H1 (cell line): ENCODE measurements around the gene ADCY6. TPM values are rescaled to one million over a fixed set of nuclear protein-coding genes. Genes with fewer than 3 reads are reported as not detected.

ENCODE experiments used
- polyA plus RNA-seq, 7 experiments: library from polyadenylated mRNA; depleted of rRNA in 3 of 7; stranded (reverse) in 5 of 7; unstranded in 2 of 7; fragments of >200 nt in 5 of 7; fragments of 200-250 nt in 2 of 7; gene quantifications; 1 replicate in 5 of 7; 2 replicates in 1 of 7; 4 replicates in 1 of 7; pipeline versions ENCODE4 v1.2.1 to v1.2.3, GENCODE V29; 2011 to 2013; ENCODE audit warnings: missing spikeins in 2 of 7, mixed read lengths in 2 of 7
- total RNA-seq: library from RNA; stranded (reverse); fragmentation: NEBNext Ultra II Directional; extraction: Animal tissue kit (Norgen Biotek cat#: 25700); gene quantifications from 2 replicates; pipeline ENCODE4 v1.2.1, GENCODE V29; 2021
- TF ChIP-seq, protein P1 (sequence below): fragments of 300-600 bp; sonication (generic); IDR thresholded peaks from 2 replicates; pipeline ENCODE4 v1.7.1; 2012; ENCODE audit warnings: low read length, moderate library complexity, mild to moderate bottlenecking, inconsistent platforms; ENCODE audit not compliant: insufficient replicate concordance

The ADCY6 gene
- total and polyA plus RNA-seq, 2 of the 8 experiments (the other 6 are each of a cell fraction or from before 2014, with no cell fraction given), result 11.7 to 17.5 TPM

DNA sequence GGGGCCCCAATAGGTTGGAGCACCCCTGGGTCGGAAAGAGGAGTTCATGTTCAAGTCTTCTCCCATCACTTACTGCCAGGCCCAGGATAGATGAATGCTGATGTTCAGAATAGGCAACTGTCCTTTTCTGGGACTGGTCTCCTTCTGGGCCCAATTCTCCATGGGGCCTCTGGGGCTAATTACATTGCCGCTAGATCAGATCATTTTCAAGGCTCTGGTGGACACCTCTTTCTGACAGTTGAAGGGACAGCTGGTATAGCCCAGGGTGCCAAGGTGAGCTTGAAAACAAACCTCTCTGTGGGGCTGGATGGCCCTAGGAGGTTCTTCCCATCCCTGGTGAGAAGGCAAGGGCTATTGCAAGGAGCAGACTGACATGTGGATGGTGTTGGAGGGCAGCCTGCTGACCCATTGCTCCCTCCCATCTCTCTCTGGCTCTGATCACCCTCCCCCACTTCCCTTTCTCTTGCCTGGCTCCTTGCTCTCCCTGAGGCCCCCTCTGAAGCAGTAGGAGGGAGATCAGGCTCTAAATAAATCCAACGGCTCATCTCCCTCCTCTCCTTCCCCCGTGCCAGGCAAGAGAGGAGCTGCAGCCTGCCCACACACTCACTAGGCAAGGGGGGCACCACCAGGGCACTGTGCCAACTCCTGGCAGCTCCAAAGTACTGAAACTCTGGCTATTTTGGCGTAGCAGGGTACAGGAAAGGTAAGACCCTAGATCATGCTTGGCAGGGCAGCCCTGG is 31.3 kb upstream of the ADCY6 start (continued):
- TF ChIP-seq, protein P1, sequence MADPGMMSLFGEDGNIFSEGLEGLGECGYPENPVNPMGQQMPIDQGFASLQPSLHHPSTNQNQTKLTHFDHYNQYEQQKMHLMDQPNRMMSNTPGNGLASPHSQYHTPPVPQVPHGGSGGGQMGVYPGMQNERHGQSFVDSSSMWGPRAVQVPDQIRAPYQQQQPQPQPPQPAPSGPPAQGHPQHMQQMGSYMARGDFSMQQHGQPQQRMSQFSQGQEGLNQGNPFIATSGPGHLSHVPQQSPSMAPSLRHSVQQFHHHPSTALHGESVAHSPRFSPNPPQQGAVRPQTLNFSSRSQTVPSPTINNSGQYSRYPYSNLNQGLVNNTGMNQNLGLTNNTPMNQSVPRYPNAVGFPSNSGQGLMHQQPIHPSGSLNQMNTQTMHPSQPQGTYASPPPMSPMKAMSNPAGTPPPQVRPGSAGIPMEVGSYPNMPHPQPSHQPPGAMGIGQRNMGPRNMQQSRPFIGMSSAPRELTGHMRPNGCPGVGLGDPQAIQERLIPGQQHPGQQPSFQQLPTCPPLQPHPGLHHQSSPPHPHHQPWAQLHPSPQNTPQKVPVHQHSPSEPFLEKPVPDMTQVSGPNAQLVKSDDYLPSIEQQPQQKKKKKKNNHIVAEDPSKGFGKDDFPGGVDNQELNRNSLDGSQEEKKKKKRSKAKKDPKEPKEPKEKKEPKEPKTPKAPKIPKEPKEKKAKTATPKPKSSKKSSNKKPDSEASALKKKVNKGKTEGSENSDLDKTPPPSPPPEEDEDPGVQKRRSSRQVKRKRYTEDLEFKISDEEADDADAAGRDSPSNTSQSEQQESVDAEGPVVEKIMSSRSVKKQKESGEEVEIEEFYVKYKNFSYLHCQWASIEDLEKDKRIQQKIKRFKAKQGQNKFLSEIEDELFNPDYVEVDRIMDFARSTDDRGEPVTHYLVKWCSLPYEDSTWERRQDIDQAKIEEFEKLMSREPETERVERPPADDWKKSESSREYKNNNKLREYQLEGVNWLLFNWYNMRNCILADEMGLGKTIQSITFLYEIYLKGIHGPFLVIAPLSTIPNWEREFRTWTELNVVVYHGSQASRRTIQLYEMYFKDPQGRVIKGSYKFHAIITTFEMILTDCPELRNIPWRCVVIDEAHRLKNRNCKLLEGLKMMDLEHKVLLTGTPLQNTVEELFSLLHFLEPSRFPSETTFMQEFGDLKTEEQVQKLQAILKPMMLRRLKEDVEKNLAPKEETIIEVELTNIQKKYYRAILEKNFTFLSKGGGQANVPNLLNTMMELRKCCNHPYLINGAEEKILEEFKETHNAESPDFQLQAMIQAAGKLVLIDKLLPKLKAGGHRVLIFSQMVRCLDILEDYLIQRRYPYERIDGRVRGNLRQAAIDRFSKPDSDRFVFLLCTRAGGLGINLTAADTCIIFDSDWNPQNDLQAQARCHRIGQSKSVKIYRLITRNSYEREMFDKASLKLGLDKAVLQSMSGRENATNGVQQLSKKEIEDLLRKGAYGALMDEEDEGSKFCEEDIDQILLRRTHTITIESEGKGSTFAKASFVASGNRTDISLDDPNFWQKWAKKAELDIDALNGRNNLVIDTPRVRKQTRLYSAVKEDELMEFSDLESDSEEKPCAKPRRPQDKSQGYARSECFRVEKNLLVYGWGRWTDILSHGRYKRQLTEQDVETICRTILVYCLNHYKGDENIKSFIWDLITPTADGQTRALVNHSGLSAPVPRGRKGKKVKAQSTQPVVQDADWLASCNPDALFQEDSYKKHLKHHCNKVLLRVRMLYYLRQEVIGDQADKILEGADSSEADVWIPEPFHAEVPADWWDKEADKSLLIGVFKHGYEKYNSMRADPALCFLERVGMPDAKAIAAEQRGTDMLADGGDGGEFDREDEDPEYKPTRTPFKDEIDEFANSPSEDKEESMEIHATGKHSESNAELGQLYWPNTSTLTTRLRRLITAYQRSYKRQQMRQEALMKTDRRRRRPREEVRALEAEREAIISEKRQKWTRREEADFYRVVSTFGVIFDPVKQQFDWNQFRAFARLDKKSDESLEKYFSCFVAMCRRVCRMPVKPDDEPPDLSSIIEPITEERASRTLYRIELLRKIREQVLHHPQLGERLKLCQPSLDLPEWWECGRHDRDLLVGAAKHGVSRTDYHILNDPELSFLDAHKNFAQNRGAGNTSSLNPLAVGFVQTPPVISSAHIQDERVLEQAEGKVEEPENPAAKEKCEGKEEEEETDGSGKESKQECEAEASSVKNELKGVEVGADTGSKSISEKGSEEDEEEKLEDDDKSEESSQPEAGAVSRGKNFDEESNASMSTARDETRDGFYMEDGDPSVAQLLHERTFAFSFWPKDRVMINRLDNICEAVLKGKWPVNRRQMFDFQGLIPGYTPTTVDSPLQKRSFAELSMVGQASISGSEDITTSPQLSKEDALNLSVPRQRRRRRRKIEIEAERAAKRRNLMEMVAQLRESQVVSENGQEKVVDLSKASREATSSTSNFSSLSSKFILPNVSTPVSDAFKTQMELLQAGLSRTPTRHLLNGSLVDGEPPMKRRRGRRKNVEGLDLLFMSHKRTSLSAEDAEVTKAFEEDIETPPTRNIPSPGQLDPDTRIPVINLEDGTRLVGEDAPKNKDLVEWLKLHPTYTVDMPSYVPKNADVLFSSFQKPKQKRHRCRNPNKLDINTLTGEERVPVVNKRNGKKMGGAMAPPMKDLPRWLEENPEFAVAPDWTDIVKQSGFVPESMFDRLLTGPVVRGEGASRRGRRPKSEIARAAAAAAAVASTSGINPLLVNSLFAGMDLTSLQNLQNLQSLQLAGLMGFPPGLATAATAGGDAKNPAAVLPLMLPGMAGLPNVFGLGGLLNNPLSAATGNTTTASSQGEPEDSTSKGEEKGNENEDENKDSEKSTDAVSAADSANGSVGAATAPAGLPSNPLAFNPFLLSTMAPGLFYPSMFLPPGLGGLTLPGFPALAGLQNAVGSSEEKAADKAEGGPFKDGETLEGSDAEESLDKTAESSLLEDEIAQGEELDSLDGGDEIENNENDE, result no peak
